Spleen (tissue), 7 donors: ENCODE results near the gene CACNA2D3.

ENCODE experiments used
- CTCF ChIP-seq, 11 experiments: fragments of 200-600 bp in 7 of 11; fragments of 450-650 bp in 4 of 11; sonication (generic) in 4 of 11; IDR thresholded peaks in 8 of 11; conservative IDR thresholded peaks in 3 of 11; 1 replicate in 7 of 11; 2 replicates in 4 of 11; pipeline versions ENCODE4 v1.4.0 to v1.8.0; 2016 to 2021; ENCODE audit warnings: antibody characterized with exemption in 11 of 11, inconsistent platforms in 4 of 11, mild to moderate bottlenecking in 1 of 11
- POLR2A ChIP-seq, 3 donors: fragments of 450-650 bp; IDR thresholded peaks; one replicate each; pipeline ENCODE4 v1.5.1; 2017; ENCODE audit warnings: antibody characterized with exemption in 3 of 3, mild to moderate bottlenecking in 1 of 3
- donor health status: DM: no; HTN: no; CAD: no; lungs with moderate emphysema.
- donor health status: DM: no; HTN: no; CAD: no.
- donor health status: DM: no; HTN: no; CAD: no.

GRCh38 chr3:54180921-54181320, 58.6 kb downstream of the CACNA2D3 start:
- TF ChIP-seq CTCF (IDR thresholded peaks at IDR 0.05 in 8 of 11, conservative IDR thresholded peaks at IDR 0.05 in 3 of 11) (no peak), POLR2A (IDR thresholded peaks at IDR 0.05) (no peak)
